Suprapubic skin (tissue), 3 donors: ENCODE measurements around the gene AQP7.

Experiments
- EP300 ChIP-seq: sonication (generic); formaldehyde crosslinking; IDR thresholded peaks from one replicate; pipeline ENCODE4 v1.6.1; 2017; ENCODE audit warnings: antibody characterized with exemption
- TF ChIP-seq, protein P1 (sequence below), 2 donors: fragments of 200-600 bp in 1 of 2; fragments of 450-650 bp in 1 of 2; sonication (generic) in 1 of 2; IDR thresholded peaks; one replicate each; pipeline ENCODE4 v1.5.1; 2016 to 2019; ENCODE audit warnings: antibody characterized with exemption in 2 of 2, mild to moderate bottlenecking in 1 of 2, moderate library complexity in 1 of 2

DNA sequence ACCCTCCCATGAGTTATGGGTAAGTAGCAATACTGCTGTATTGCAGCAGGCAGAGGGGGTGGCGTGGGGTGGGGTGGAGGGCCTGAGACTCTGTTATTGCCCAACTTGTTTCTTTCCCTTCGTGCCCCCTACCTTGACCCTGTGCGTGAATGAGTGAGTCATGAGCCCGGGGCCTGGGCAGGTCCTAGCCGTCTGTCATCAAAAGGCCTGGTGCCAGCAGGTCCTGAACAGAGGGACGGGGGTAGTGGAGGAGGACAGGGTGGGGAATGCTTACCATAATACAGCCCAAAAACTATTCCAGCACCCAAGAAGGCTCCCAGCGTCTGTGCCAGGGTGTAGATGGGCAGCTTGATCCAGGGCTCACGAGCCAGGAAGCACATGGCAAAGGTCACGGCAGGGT is 40.7 kb upstream of the AQP7 start:
- TF ChIP-seq, protein P1, sequence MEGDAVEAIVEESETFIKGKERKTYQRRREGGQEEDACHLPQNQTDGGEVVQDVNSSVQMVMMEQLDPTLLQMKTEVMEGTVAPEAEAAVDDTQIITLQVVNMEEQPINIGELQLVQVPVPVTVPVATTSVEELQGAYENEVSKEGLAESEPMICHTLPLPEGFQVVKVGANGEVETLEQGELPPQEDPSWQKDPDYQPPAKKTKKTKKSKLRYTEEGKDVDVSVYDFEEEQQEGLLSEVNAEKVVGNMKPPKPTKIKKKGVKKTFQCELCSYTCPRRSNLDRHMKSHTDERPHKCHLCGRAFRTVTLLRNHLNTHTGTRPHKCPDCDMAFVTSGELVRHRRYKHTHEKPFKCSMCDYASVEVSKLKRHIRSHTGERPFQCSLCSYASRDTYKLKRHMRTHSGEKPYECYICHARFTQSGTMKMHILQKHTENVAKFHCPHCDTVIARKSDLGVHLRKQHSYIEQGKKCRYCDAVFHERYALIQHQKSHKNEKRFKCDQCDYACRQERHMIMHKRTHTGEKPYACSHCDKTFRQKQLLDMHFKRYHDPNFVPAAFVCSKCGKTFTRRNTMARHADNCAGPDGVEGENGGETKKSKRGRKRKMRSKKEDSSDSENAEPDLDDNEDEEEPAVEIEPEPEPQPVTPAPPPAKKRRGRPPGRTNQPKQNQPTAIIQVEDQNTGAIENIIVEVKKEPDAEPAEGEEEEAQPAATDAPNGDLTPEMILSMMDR (IDR thresholded peaks at IDR 0.05): no peak
- no peak for TF ChIP-seq EP300
